Ascending aorta (tissue), 2 donors: Measurements from ENCODE around the gene PEX5L. TPM values are rescaled to one million over a fixed set of nuclear protein-coding genes. Genes with fewer than 3 reads are reported as not detected.

Experiments used
- DNase-seq, 2 donors: peaks; one replicate each; pipeline ENCODE4 v3.0.0-alpha.2; 2019; ENCODE audit warnings: low spot score in 2 of 2
- H3K27ac ChIP-seq, 2 donors: fragments of 200-600 bp; sonication (generic); one replicate each; pipeline ENCODE4 v1.5.1; 2016 to 2017; ENCODE audit warnings: mild to moderate bottlenecking in 1 of 2
- H3K27me3 ChIP-seq: fragments of 200-600 bp; sonication (generic); one replicate; pipeline ENCODE4 v1.5.1; 2017
- H3K36me3 ChIP-seq, 2 donors: fragments of 200-600 bp; sonication (generic); one replicate each; pipeline ENCODE4 v1.5.1; 2016
- H3K4me1 ChIP-seq, 2 donors: fragments of 200-600 bp; sonication (generic); one replicate each; pipeline ENCODE4 v1.5.1; 2016 to 2017; ENCODE audit warnings: mild to moderate bottlenecking in 1 of 2
- H3K4me3 ChIP-seq, 2 donors: fragments of 200-600 bp; sonication (generic); one replicate each; pipeline ENCODE4 v1.5.1; 2016 to 2017; ENCODE audit warnings: mild to moderate bottlenecking in 1 of 2
- H3K9me3 ChIP-seq, 2 donors: fragments of 200-600 bp; sonication (generic); one replicate each; pipeline ENCODE4 v1.5.1; 2016
- CTCF ChIP-seq, 3 experiments: fragments of 200-600 bp in 2 of 3; fragments of 450-650 bp in 1 of 3; sonication (generic) in 2 of 3; IDR thresholded peaks; one replicate each; pipeline ENCODE4 v1.5.1; 2016 to 2019; ENCODE audit warnings: antibody characterized with exemption in 3 of 3, mild to moderate bottlenecking in 1 of 3, moderate library complexity in 1 of 3
- intact Hi-C: fragments of 100-400 bp; cut with DNase I; formaldehyde crosslinking; loops from one replicate; pipeline ENCODE4 v1.15.1; 2023
- total RNA-seq: library from RNA; depleted of rRNA; stranded (reverse); fragments of >200 nt; gene quantifications from one replicate; pipeline ENCODE4 v1.1.0, GENCODE V29; 2016

PEX5L gene
- total RNA-seq, 1 donor from 2014 or later = 0.11 TPM

DNA sequence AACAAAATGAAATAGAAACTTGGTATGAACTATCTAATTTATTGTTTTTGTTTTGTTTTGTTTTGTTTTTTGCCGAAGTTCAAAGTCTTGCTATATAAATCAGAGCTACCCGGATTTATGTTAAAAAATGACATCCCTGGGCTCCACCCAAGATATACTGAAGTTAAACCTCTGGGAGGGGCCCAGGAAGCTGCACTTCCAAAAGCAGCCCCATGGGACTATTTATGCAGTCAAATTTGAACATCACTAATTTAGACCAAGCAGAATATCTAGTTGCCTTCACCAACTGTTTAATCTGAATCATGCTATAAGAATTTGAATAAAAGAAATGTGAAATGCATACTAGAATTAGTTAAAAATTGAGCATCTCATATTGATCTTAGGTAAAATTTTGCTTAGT, 32.2 kb downstream of the PEX5L start:
- Histone ChIP-seq H3K4me1 (no peaks in the 10 kb centered on the region), H3K36me3 (no peaks in the 10 kb centered on the region), H3K9me3 (peaks cover 0 to 9% of the 10 kb centered on the region in 2 donors), H3K27ac (no peak overlapping the region), H3K27me3 (no peaks in the 10 kb centered on the region), H3K4me3 (no peak overlapping the region)
- no peak for TF ChIP-seq CTCF (IDR thresholded peaks at IDR 0.05)
- DNase-seq = no peak
- intact Hi-C loops = no loop called here

DNA sequence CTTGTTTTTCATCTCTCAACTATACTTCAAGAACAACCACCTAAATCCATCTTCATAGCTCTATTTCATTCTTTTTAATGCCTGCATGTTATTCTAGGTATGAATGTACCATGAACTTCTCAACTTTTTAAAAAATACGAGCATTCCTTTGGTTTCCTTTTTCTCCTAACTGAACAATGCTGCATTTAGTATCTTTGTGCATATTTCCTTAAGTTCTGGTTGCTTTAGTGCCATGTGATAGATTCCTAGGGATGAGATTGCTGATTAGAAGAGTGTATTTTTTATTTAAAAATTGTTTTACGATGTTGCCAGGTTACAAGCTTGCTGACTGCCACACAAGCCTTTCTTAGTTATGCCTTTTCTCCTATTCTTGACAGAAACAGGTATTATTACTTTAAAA, 34.7 kb downstream of the PEX5L start:
- Histone ChIP-seq H3K36me3 (no peaks in the 10 kb centered on the region), H3K27me3 (no peaks in the 10 kb centered on the region), H3K27ac (no peak overlapping the region), H3K4me3 (no peak overlapping the region), H3K4me1 (no peaks in the 10 kb centered on the region), H3K9me3 (no peaks in the 10 kb centered on the region)
- intact Hi-C loops = no loop called here
- no peak for DNase-seq
- TF ChIP-seq CTCF (IDR thresholded peaks at IDR 0.05) = no peak

DNA sequence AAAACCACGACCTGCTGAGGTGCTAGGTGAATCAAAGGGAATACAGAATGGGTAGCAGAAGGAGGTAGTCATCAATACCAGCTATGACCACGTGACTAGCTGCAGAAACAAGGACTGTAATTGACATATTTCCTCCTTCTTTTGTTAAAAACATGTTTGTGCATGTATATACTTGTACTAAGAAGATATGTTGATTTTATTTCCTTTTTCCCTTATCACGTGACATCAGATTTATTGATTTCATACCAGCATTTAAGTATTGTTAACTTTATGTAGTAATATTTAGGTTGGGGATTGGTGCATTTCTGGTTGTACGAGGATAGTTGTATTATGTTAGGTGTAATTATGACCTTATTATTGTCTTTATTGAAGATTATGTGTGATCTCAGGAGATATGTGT, 36.2 kb downstream of the PEX5L start:
- no peaks in the 10 kb centered on the region for H3K4me1 ChIP-seq
- DNase-seq = no peak
- no peak overlapping the region for H3K4me3 ChIP-seq
- H3K27me3 ChIP-seq = no peaks in the 10 kb centered on the region
- intact Hi-C loops = no loop called here
- H3K36me3 ChIP-seq = no peaks in the 10 kb centered on the region
- no peak overlapping the region for H3K27ac ChIP-seq
- H3K9me3 ChIP-seq = peaks cover 0 to 3% of the 10 kb centered on the region in 2 donors
- TF ChIP-seq CTCF (IDR thresholded peaks at IDR 0.05) = no peak

DNA sequence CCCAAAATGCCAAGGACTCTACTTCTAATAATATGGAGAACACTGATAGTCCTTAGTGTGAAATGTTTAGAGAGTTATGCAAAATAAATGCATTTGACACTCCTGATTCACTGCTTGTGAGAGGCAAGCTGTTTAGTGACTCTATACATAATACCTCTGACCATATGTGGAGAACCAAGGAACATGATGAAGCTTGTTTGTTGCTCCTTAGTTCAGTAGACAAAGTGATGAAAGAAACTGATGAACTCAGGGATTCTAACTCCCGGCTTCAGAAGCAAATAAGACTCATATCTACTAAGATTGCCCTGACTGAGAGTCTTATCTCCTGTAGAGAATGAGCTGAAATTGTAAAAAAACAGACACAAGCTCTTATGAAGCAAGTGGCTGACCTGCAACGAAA, 41.3 kb downstream of the PEX5L start:
- no peak for DNase-seq
- Histone ChIP-seq H3K4me1 (no peaks in the 10 kb centered on the region), H3K9me3 (peaks cover 0 to 3% of the 10 kb centered on the region in 2 donors), H3K27me3 (no peaks in the 10 kb centered on the region), H3K27ac (no peak overlapping the region), H3K36me3 (no peaks in the 10 kb centered on the region), H3K4me3 (no peak overlapping the region)
- TF ChIP-seq CTCF (IDR thresholded peaks at IDR 0.05) = no peak
- intact Hi-C loops = no loop called here

- no peaks in the 10 kb centered on the region for H3K36me3 ChIP-seq
- intact Hi-C loops = no loop called here
- no peak for DNase-seq
- H3K4me3 ChIP-seq = no peak overlapping the region
- peaks cover 0 to 3% of the 10 kb centered on the region in 2 donors for H3K9me3 ChIP-seq
- no peak overlapping the region for H3K27ac ChIP-seq
- H3K4me1 ChIP-seq = no peaks in the 10 kb centered on the region
- no peaks in the 10 kb centered on the region for H3K27me3 ChIP-seq
- no peak for TF ChIP-seq CTCF (IDR thresholded peaks at IDR 0.05)
Observed at GRCh38 chr3:179991883-179992282, 44.9 kb downstream of the PEX5L start.

DNA sequence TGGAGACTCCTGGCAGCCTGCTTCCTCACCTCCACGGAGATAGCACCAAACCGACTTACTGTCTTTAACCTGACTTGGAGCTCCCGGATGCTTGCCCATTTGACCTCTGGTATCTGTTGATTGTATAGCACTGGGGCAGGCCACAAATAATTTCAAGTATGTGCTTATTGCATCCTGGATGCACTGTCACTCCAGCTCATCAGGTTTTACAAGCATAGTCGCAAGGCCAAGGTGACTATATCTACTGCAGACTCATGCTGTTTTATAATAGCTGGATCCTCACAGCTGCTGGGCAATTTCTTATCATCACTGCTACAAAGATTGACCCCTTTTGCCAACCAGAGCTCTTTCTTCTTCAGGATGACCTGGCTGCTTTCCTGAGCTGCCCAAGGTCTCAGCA, 45.6 kb downstream of the PEX5L start:
- DNase-seq = no peak
- H3K4me3 ChIP-seq = no peak overlapping the region
- H3K4me1 ChIP-seq = no peaks in the 10 kb centered on the region
- H3K36me3 ChIP-seq = no peaks in the 10 kb centered on the region
- no peaks in the 10 kb centered on the region for H3K27me3 ChIP-seq
- no peaks in the 10 kb centered on the region for H3K9me3 ChIP-seq
- no peak for TF ChIP-seq CTCF (IDR thresholded peaks at IDR 0.05)
- intact Hi-C loops = no loop called here
- H3K27ac ChIP-seq = no peak overlapping the region
